GM18861 (cell line): ENCODE measurements around the gene SETBP1.

ENCODE experiments used
- ATAC-seq: cut with Tn5 transposase; IDR thresholded peaks from one replicate; pipeline ENCODE4 v1.9.1; 2021; ENCODE audit not compliant: unreplicated experiment

Gene SETBP1

GRCh38 chr18:44730803-44731529 lies 50.3 kb downstream of the SETBP1 start:
- ATAC-seq: no peak

DNA sequence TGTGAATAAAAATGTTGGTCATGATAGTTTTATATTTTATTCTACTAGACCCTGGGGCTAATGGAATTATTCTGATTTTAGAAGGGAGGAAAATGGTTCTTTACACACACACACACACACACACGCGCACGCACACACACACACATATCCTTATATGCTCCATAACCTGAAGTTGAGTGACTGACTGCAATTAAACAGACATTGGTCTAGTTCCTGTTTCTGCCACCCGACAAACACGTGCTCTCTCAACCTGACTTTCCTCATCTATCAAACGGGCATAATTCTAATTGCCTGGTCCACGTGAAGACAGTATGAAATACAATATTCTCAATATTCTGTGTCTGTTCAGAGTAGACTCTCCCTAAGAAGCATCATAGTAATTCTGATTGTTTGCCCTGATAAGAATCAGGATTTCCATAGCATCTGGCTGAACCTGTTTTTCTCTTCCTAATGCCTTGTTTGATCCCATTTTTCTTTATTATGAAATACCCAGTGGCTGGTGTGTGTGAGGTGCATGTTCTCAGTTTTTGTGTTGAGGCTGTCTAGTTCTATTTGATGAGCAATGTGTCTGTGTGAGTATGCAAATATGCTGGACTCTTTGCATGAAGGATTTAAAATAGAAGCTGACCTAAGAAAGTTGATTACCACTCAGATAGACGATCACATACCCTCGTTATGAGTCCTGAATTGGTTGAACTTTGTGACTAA lies 51.0 kb downstream of the SETBP1 start:
- ATAC-seq: peak; percentile 70

GRCh38 chr18:44732238-44732563 lies 51.5 kb downstream of the SETBP1 start:
- ATAC-seq: no peak

DNA sequence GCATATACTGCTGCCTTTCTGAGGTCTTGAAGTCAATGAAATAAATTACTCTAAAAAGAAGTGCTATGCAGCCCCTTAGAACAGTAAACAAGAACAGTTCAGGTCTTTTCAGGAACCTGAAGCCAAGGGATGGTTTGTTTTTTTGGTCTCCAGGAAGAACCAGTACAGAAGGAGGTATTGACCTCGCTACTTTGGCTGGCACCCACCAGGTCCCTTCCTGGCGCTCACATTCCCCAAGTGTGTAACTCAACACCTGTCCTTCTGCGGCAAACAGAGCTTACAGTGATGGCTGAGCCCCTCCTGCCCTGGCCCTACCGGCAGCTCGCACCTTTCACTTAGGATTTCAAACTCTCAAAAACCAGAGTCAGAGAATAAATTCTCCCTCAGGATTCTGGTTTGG lies 51.9 kb downstream of the SETBP1 start:
- no peak for ATAC-seq

DNA sequence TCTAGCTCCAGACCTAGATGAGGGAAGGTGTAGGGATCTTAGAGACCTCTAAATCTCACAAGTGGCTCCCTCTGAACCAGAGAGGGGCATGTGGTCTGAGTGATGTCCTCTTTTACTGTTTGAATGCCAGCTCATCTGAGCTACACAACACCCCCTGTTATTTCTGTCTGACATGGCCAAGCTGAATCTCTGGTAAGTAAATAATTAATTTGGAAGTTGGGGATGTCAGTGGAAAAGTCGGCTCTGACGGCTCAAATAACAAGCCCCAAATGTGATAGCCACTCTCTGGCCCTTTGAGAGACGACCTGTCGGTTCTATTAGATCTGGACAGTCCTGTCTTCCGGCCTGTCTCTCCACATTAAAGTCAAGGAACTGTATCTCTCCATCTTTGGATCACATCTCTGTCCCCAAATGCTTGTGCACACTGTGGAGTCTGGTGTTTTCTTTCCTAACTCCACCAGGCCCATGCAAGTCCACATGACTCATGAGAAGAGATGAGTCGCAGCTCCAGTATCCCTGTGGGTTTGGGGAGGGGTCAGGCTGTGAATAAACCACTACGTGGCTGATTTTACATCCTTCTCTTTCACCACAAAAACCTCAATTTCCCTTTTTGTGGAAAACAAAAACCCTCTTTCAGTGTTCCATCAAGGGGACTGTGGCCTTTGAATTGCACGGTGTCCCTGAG lies 52.5 kb downstream of the SETBP1 start:
- ATAC-seq: no peak

GRCh38 chr18:44733754-44734465 lies 53.2 kb downstream of the SETBP1 start:
- no peak for ATAC-seq

- ATAC-seq: no peak
Observed at GRCh38 chr18:44735096-44735495, 54.4 kb downstream of the SETBP1 start.

- ATAC-seq: no peak
Observed at GRCh38 chr18:44736664-44737380, 56.1 kb downstream of the SETBP1 start.

- no peak for ATAC-seq
Observed at GRCh38 chr18:44737623-44738022, 56.9 kb downstream of the SETBP1 start.

- ATAC-seq: no peak
Observed at GRCh38 chr18:44740000-44740399, 59.3 kb downstream of the SETBP1 start.

GRCh38 chr18:44741085-44741484 lies 60.4 kb downstream of the SETBP1 start:
- no peak for ATAC-seq

GRCh38 chr18:44741511-44741910 lies 60.8 kb downstream of the SETBP1 start:
- ATAC-seq: no peak

DNA sequence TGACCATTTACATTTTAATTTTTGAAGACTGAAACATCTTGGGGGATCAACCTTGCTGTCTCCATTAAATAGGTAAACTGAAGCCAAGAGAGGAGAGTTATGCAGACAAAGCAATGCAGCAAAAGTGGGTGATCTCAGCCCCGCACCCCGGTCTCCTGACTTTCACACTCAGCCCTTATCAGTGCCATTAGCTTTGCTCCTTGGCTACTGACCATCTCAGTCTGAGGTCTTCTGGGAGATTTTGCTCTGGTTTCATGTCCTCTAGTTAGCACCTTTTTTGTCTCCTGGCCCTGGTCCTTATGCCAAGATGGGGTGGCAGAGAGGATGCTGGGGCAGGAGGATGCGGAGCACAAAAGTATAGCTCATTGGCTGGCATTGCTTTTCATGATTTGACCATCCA lies 61.4 kb downstream of the SETBP1 start:
- no peak for ATAC-seq

GRCh38 chr18:44742718-44743311 lies 62.1 kb downstream of the SETBP1 start:
- no peak for ATAC-seq

GRCh38 chr18:44743631-44744030 lies 62.9 kb downstream of the SETBP1 start:
- no peak for ATAC-seq

DNA sequence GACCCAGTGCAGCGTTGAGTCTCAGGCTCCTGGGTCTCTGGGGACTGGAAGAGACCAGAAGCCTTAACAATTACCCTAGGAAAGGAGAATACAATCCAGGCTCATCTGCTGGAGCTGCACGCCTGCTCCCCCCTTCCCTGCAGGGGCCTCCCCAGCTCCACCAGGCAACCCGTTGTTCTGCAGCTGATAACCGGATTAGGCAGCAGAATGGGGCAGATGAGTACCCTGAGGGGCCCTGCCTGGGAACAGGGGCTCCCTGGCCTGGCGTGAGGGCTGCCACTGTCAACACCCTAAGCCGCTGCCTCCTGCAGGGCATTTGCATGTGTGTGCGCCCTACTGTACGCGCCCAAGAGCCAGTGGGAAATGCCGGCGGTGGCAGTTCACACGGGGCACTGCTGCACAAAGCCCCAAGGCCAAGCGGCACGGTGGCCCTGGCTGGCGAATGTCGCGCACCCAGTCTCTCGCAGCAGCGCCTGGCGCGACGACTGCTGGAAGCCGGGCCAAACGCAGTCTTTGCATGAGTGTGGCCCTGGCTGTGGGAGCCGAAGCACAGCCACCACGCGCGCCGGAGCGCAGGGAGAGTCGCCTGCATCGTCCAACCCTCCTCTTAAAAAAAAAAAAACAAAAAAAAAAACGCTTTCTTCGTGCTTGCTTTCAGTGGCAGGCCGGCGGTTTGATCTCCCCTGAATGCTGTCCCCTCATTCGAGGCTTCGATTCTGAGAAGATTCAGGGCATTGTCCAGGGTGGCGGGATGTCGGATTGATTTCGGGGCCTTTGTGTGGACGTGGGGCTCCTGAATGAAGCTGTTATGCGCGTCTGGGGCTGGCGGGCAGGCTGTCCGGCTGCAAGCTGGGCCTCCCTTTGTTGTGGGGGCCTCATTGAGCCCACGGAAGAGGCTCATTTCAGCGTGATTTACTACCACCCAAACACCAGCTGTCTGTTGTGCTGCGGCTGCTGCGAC lies 63.8 kb downstream of the SETBP1 start:
- ATAC-seq: no peak

- ATAC-seq: no peak
Observed at GRCh38 chr18:44747157-44747556, 66.5 kb downstream of the SETBP1 start.

DNA sequence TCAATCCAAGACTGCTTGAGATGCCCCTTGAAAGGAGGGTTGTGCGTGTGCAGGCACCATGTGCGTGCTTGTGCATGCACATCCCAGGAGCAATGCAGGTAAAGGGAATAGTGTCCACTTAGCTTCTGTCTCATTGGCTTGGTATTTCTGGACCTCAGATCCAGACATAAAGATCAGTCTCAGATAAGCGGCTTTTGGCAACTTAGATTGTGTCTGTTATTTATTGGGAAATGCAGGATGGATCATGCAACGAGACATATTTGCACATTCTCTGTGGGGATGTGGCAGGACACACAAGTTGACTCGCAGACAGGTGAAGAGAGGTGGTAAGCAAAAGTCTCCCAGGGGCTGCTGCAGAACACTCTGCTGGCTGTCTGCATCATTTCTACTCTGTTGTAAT lies 67.9 kb downstream of the SETBP1 start:
- ATAC-seq: no peak

DNA sequence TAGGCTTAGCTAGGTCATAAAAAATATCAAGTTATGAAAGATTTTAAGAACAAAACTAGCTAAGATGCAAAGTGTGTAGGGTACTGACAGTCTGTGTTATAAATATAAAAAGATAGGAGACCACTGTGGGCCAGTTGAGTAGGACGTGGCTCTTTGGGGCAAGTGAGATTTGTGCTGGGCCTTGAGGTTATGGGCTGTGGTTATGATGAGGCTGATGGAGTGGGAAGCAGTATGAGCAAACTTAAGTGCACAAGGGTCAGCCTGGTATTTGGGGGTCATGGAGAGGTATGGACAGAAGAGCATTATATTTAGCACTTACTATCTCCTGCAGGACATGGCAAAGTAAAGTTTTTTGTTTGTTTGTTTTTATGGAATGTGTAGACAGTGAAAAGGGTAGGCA lies 70.1 kb downstream of the SETBP1 start:
- ATAC-seq: no peak
